Loucy (cell line): ENCODE results near the gene KPNA1.

Source experiments
- EZH2phosphoT487 ChIP-seq: fragments of 200-600 bp; IDR thresholded peaks from 2 replicates; pipeline ENCODE4 v1.6.1; 2018; ENCODE audit warnings: antibody characterized with exemption, mild to moderate bottlenecking, moderate library complexity, borderline replicate concordance
- TF ChIP-seq, protein P1 (sequence below): fragments of 200-600 bp; sonication (generic); conservative IDR thresholded peaks from 2 replicates; pipeline ENCODE4 v1.5.1; 2014; ENCODE audit warnings: mild to moderate bottlenecking, antibody characterized with exemption, low read length

GRCh38 chr3:122421836-122422235 is 92.9 kb downstream of the KPNA1 start:
- TF ChIP-seq, protein P1, sequence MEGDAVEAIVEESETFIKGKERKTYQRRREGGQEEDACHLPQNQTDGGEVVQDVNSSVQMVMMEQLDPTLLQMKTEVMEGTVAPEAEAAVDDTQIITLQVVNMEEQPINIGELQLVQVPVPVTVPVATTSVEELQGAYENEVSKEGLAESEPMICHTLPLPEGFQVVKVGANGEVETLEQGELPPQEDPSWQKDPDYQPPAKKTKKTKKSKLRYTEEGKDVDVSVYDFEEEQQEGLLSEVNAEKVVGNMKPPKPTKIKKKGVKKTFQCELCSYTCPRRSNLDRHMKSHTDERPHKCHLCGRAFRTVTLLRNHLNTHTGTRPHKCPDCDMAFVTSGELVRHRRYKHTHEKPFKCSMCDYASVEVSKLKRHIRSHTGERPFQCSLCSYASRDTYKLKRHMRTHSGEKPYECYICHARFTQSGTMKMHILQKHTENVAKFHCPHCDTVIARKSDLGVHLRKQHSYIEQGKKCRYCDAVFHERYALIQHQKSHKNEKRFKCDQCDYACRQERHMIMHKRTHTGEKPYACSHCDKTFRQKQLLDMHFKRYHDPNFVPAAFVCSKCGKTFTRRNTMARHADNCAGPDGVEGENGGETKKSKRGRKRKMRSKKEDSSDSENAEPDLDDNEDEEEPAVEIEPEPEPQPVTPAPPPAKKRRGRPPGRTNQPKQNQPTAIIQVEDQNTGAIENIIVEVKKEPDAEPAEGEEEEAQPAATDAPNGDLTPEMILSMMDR = no peak
- TF ChIP-seq EZH2phosphoT487 = no peak
